Choroid plexus epithelial cell (primary cell): Measurements from ENCODE around the gene PHLDA1.
A peak's percentile ranks its signal among the peaks of the same experiment; 100 is the strongest.

Source experiments
- DNase-seq: peaks from one replicate; pipeline ENCODE4 v3.0.0-alpha.2; 2010; ENCODE audit warnings: low read depth
- H3K4me3 ChIP-seq: 2 replicates; pipeline ENCODE4 v1.5.1; 2011; ENCODE audit warnings: low read depth, mild to moderate bottlenecking, control low read depth, low read length, moderate library complexity
- TF ChIP-seq, protein P1 (sequence below): conservative IDR thresholded peaks from 2 replicates; pipeline ENCODE4 v1.5.1; 2011; ENCODE audit warnings: low read depth, mild to moderate bottlenecking, control low read depth, inconsistent platforms, low read length, moderate library complexity

The PHLDA1 gene

DNA sequence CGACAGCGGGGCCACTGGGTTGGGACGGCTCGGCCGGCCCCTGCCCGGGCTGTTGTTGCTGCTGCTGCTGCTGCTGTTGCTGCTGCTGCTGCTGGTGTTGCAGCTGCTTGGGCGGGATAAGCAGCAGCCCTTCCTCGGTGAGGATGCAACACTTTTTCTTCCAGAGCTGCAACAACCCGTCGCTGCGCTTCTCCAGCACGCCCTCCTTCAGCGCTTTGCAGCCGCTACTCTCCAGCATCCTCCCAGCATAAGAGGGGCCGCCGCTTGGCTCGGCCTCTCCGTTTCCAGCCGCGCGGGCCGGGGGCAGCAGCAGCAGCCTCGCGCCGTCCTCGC lies 529 bp downstream of the PHLDA1 start:
- TF ChIP-seq, protein P1, sequence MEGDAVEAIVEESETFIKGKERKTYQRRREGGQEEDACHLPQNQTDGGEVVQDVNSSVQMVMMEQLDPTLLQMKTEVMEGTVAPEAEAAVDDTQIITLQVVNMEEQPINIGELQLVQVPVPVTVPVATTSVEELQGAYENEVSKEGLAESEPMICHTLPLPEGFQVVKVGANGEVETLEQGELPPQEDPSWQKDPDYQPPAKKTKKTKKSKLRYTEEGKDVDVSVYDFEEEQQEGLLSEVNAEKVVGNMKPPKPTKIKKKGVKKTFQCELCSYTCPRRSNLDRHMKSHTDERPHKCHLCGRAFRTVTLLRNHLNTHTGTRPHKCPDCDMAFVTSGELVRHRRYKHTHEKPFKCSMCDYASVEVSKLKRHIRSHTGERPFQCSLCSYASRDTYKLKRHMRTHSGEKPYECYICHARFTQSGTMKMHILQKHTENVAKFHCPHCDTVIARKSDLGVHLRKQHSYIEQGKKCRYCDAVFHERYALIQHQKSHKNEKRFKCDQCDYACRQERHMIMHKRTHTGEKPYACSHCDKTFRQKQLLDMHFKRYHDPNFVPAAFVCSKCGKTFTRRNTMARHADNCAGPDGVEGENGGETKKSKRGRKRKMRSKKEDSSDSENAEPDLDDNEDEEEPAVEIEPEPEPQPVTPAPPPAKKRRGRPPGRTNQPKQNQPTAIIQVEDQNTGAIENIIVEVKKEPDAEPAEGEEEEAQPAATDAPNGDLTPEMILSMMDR: no peak
- peak; percentile 82 for DNase-seq
- peak overlapping the region; percentile 97 for H3K4me3 ChIP-seq

DNA sequence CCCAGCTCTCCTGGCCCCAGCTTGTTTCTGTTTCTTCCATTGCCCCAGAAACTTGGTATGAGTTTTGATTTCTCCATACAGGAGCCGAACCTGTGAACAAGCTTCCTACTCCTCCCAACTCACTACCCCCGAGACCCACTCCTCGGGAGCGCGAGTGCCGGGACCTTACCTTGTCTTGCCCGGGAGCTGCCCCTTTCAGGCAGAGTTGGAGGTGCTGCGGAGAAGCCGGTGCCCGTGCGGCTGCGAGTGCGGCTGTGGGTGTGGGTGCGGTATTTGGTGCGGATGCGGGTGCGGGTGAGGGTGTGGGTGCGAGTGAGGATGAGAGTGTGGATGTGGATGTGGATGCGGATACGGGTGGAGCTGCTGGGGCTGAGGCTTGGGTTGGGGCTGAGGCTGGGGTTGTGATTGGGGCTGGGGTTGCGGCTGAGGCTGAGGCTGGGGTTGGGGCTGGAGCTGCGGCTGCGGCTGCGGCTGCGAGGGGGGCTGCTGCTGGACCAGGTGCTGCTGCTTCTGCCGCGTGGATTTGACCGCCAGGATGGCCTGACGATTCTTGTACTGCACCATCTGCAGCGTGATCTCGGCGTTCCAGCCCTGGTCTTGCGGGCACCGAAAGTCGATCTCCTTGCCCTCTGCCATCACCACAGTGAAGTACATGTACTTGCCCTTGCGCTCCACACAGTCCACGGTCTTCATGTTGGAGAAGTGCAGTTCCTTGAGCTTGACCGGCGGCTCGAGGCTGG lies 1.1 kb downstream of the PHLDA1 start:
- TF ChIP-seq, protein P1: no peak
- DNase-seq: peak; percentile 71
- H3K4me3 ChIP-seq: peak overlapping the region; percentile 97

DNA sequence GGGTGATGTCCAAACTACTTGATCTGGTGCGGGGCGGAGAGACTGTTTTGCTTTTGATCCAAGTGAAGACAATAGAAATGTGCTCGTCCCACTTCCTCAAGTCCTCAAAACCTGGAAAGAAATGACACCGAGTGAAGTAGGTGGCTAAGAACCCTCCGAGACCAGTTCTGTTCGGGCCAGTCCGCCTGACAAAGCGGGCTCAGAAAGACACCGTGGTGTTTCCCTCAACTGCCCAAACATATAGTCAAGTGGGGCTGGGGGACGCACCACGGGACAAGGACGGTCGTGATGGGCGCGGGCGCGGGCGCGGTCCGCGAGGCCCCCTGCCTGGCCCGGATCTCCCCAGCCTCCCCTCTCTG lies 1.6 kb downstream of the PHLDA1 start:
- peak overlapping the region; percentile 97 for H3K4me3 ChIP-seq

DNA sequence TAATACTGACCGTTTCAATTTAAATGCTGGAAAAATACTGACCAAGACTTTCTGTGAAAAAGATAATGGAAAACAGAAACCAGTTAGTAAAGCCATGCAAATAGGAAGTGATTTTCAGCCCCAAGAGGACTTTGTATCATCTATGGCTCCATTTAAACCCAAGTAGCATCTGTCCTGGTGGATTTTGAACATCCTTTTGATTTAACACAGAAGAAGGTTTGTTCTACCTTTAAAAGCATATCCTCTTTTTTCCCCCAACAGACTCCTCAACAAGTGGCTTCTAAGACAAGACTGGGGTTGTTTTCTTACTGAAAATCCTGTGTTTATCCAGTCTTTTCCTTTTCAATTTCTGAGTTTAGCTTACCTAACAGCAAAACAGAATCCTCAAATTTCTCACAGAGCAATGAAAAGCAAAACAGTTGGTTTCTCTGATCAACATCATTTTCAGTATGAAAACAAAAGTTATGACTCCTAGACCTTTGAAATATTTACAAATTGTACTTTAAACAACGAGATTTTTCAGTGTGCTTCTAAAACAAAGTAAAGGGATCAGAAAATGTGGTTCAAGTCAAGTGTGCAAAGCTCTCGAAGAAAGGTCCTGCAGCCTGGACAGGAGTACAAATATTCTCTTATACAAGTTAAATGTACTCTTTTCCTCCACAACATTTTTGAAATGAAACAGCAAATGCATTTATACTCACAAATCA lies 2.9 kb downstream of the PHLDA1 start:
- TF ChIP-seq, protein P1: no peak
- H3K4me3 ChIP-seq: peak overlapping the region; percentile 97
- peak; percentile 38 for DNase-seq

More for the DNA sequence above, 1.6 kb downstream of the PHLDA1 start:
- TF ChIP-seq, protein P1: no peak
- DNase-seq: peak; percentile 62

DNA sequence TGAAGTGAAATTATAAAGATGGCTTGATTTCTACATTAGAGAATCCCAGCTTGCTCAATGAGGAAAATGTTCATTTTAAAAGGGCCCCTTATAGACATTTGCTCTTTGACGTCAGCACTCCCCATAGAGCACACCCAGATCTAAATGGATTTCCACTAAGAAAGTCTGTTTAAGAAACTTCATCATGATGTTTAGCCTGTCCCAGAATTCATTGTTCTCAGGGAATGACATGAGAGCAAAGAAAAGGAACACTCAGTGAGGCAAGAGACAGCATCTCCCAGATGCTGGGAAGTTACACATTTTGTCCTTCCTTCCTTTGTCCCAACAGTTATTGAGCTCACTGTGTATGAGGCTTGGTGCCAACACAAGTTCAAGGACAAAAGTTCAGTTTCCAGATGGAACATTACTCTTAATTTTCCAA lies 4.9 kb downstream of the PHLDA1 start:
- H3K4me3 ChIP-seq: peak overlapping the region; percentile 23
- TF ChIP-seq, protein P1: no peak
- peak; percentile 71 for DNase-seq

DNA sequence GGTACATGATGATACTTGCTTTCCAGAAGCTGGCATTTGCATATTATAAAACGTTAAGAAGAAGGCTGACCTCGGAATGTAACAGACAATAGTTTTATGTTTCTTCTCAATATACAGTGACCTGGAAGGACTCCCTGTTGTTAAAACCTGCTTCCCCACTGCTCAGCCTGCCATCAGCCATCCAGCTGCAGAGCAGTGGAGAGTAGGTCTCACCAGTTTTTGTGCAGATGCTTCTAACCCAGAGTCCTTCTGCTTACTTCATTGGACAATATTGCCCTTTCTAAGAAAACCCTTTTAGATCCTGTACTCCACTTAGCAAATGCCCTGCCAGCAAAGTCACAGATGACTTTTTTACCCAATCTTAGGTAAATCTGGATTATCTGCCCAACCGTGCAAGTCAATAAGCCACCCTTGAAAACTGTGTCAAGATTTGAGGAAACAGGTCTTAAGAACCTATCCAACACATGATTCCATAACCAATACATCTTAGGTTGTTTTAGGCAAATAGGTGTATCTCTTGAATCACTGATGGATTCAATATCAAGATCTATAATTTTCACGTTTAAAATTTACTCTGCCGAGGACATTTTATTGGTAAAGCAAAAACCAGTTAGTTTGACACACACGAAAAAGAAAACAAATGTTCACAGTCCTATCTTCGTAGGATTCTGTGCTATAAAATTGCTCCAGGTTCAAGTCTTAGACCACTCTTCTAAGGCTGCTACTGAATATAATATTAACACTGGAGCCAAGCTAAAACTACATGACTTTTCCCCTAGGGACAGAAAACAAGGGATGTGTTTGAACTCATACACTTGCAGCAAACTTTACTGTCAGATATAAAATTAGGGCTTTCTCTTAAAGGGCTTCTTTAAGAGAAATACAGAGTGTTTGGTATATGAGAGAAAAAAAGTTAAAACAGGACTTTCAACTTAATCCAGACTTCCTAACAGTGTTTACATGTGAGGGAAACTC lies 5.7 kb downstream of the PHLDA1 start:
- TF ChIP-seq, protein P1: no peak
- H3K4me3 ChIP-seq: no peak overlapping the region
- peak; percentile 82 for DNase-seq
